GM20431 (cell line): ENCODE data around the gene ASF1B.

ENCODE experiments used
- in situ Hi-C: fragments of 300-500 bp; cut with MseI, MboI; formaldehyde crosslinking; loops from one replicate; pipeline ENCODE4 v1.15.0; 2020; ENCODE audit warnings: low sequenced_read_pairs; ENCODE audit not compliant: unreplicated experiment

Gene ASF1B

DNA sequence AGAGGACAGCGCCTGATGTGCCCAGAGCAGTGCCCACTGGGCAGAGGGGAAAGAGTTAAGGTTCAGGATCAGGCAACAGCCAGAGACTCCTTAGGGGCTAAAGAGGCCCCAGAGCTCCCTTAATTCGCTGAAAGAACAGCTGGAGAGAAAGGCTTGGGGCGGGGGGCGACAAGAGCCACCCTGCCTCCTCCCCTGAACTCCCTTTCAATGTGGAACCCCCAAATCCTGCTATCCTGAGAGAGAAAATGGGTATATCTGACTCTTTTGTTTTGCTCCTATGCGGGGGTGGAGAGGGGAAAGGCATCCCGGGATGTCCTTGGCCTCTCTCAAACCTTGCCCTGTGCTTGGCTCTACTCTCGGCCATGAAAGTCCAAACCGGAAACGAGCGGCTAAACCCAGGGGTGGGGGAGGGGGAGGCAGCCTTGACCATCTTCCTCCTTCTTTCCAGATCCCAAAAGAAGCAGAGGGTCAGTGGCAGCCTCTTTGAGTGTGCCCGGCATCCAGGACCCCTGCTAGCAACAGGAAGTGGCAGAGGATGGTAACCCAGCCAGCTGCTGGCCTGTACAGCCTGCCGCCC is 23.5 kb downstream of the ASF1B start:
- in situ Hi-C loops, result no loop called here

DNA sequence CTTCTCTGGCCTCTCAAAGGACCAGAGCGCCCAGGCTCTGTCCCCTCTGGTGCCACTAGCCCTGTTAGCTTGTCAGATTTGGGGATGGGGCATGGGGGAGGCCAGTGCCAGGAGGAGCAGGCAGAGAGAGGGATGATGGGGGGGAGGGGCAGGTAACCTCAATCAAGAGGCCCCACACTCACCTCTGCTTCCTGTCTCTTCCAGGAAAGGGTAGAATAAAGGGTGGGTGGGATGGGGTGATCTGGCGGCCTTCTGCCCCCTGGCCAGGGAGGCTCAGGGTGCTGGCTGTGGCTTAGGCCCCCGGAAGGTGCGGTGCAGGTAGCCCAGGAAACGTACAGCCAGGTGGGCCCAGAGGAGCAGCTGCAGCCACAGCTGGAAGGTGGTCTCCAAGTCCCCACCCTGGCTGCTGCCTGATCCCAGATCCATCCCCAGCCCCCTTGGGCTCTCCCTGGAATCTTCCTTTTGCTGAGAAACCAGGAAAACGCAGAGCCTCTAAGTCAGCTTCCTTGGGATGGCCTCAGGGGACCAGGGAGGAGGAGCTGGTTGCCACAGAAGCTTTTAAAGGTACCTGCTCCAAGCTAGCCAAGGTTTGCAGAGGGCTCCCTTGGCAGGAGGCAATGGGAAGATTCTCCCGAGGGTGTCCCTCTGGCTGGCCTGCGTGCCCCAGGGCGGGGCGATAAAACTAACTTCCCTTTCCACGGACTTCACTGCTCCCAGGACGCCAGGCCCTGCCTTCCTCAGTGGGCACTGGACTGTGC is 24.2 kb downstream of the ASF1B start:
- in situ Hi-C loops, result no loop called here

DNA sequence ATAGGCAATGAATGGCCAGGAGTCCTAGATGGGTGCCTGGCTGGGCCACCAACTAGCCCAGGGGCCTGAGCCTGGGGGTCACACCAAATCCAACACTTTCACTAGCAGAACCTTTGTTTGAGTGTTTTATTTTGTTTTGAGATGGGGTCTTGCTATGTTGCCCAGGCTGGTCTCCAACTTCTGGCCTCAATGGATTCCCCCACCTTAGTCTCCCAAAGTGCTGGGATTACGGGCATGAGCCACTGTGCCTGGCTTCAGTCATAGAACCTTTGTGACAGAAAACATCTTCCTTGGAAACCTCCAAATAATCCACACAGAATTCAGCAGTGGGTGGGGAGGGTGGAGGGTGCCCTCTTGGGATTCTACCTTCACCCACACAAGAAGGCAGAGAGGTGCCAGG is 24.9 kb downstream of the ASF1B start:
- in situ Hi-C loops, result no loop called here

- in situ Hi-C loops, result no loop called here
Observed at GRCh38 chr19:14110650-14111049, 25.7 kb downstream of the ASF1B start.

DNA sequence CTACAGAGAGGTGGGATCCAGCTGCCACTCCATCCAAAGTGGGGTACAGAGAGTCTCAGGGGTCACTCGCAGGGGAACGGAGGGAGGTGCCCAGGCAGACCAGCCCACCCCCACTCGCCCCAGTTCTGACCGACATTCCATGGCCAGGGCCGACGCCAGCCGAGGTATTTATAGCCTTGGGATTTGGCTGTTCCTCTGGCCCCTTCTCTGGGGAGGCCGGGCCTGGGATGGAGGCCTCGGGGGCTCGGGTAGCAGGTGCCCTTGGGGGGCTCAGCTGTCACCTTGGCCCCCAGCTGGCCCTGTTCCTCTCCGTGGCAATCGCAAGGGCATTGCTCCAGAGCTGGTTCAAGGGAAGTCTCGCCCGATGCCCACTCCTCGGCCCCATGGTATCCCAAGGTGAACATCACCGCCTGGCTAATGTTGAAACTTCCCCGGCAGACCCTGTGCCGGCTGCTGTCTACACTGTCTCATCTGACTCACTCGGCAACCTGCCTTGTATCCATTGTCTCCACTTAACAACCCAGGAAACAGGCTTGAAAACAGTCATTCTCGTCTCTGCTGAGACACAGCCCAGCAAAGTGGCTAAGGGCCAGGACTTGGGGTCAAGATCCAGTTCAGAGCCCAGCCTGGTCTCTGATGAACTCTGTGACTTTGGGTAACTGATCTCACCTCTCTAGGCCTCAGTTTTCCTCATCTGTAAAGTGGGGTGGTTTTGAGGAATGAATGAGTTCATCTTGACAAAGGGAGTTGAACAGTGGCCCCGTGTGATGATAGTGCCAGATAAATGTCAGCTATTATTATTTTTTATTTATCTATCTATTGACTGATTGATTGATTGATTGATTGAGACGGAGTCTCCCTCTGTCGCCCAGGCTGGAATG is 28.6 kb downstream of the ASF1B start:
- in situ Hi-C loops, result no loop called here

DNA sequence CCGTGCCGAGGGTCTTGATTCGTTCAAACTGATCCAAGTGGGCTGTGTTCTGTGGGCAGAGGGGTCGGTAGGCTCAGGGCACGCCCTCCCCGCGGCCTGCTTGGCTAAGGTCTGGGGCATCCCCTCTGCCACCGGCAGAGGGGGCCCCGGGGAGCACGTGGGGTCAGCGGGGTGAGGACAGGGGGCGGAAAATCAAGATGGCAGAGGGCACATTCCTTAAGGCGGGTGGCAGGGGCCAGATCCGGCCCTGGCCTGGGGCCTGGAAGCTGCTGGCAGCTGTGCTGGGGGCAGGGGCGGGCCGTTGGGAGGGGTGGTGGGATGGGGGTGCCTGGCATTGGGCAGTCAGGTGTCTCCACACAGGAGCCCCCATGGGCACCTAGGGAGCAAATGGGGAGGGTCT is 29.5 kb downstream of the ASF1B start:
- in situ Hi-C loops, result no loop called here

DNA sequence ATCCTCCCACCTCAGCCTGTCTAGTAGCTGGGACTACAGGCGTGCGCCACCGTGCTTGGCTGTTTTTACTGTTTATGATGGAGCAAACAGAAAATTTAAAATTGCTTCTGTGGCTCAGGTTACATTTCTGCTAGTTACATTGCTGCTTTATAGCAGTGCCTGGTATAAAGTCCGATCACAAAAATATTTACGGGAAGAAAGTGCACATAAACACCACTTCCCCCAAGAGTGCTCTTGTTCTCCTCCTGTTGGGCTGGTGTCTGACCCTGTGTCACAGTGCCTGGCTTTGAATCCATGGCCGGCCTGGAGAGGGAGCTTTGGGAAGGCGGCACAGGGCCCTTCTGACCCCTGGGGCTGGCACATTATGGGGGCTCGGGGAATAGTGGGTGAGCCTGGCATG is 30.7 kb downstream of the ASF1B start:
- in situ Hi-C loops, result no loop called here

DNA sequence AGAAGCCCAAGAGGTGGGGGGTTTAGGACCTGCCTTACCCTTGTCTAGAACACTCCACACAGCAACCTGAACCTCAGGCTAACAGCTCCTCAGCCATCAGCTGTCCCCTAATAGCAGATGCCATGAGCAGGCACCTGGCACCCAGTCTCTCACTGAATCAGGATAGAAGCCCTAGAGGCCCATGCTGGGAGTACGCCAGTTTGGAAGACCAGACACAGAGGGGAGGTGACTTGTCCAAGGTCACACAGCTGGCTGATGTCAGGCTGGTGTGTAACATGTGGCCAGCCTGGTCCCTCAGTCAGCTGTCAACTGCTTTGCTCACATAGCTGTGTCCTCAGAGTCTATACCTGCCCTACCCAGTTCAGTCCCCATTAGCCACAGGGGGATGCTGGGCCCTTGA is 33.1 kb downstream of the ASF1B start:
- in situ Hi-C loops, result no loop called here

- in situ Hi-C loops, result no loop called here
Observed at GRCh38 chr19:14102756-14103155, 33.6 kb downstream of the ASF1B start.

DNA sequence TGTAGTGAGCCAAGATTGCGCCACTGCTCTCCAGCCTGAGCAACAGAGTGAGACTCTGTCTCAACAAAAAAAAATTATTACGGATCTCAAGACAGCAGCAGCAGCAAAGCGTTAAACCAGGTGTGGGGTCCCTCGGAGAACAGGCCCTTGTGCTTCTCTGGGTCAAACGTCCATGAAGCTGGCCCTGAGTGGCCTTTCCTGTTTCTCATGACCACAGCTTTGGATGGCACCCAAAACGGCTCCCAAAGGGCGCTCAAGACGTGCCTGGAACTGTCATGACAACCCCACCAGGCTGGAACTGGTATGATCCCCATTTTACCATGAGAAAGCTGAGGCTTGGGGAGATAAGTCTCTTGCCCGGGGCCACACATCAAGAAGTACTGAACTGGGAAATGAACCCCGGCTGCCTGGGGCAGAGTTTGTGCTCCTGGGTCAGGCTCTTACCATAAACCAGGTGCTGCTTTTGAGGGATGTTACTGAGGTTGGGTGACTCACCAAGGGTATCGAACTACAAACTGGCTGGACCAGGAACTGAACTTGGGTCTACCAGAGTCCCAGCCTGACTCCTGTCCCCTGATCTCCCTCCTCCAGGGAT is 34.2 kb downstream of the ASF1B start:
- in situ Hi-C loops, result no loop called here

- in situ Hi-C loops, result no loop called here
Observed at GRCh38 chr19:14101003-14101545, 35.3 kb downstream of the ASF1B start.

DNA sequence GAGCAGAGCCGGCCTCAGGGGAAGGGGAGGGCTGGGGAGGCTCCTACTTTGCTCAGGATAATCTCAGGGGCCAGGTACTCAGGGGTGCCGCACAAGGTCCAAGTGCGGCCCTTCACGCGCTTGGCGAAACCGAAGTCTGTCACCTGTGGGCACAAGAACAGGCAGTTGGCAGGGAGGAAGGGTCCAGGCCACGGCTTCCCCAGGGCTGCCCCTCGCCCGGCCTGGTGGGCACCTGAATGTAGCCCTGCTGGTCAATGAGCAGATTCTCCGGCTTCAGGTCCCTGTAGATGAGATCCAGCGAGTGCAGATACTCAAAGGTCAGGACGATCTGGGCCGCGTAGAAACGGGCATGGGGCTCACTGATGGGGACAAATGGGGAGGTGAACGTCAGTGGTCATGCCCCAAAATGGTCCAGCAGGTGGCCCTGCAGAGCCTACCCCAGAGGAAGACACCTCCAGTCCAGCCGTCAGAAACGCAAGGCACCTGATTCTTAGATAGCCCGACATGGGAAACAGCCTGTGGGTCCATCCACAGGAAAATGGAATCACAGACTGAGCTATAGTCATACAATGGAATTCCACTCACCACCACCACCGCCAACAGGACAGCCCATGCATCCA is 38.7 kb downstream of the ASF1B start:
- in situ Hi-C loops, result no loop called here

- in situ Hi-C loops, result no loop called here
Observed at GRCh38 chr19:14096272-14096992, 40.0 kb downstream of the ASF1B start.

DNA sequence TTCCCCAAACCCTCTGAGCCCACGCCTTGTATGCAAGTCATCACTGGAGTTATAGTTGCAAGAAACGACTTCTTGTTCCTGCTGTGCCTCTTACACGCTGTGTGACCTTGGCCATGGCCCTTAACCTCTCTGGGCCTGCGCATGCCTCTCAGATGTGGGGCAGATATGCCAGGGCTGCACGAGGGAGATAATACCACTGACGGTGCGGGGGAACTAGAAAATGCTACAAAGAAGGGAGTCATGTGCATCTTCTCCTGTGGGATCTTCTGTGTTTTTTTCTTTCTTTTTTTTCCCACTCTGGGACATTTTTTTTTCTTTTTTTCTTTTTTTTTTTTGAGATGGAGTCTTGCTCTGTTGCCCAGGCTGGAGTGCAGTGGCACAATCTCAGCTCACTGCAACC is 41.5 kb downstream of the ASF1B start:
- in situ Hi-C loops, result no loop called here

GRCh38 chr19:14093117-14093823 is 43.1 kb downstream of the ASF1B start:
- in situ Hi-C loops, result no loop called here

DNA sequence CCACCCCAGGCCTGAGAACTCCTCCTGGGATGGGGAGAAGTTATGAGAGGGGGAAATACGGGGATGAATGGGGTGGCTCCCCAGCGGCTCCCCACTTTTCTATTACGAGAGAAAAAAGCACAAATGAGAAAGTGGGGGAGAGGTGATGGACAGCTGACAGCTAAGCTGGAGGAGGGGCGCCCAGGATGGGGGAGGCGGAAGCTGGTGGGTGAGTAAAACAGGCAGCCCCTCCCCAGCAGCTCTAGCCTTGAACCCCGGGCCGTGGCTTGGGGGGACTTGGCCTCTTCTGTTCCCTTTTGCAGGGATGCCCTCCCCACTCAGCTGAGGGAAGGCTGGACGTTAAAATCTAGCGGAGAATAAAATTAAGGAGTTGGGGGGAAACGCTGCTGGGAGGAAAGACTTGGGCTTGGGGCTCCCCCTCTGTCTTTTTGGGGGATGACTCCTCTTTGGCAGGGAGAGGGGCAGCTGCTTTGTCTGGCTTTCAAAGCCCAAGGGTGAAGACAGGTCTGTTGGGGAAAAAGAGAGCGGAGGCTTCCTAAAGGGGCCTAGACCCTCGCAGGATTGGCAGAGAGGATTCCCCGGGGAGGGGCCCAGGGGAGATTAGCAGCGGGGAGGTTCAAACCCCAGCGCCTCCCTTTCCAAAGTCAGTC is 44.5 kb downstream of the ASF1B start:
- in situ Hi-C loops, result no loop called here

DNA sequence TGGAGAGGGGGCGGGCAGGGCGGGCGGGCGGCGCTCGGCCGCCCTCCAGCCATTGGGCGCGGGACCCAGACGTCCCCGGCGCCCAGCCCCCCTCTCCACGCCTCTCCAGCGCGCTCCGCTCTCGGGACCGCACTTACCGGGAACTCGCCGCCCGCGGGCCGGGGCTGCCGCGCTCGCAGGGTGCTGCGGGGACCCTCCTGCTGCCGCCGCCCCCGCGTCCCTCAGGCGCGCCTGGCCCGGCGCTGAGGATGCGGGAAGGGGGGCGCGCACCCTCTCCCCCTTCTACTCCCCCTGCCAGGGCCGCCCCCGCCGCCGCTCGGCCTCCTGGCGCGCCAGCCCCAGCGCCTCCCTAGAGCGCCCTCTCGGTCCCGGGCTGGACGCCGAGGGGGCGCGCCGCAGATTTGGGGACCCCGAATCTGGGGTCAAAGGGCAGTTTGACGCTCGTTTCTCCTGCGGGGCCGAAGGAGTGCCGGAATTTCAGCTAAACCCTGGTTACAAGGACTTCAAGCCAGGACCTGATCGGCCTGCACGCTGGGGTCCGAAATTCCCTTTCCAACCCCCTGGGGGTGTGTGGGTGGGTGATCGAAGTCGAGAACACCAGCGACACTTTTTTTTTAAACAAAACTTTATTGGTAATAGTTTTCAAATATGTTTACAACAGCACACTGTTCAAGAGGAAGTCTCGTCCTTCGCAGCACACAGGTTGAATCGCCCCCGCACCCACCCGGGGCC is 45.1 kb downstream of the ASF1B start:
- in situ Hi-C loops, result no loop called here
